ENCODE results near the gene VRK3.
A peak's percentile ranks its signal among the peaks of the same experiment; 100 is the strongest.

VRK3 gene

DNA sequence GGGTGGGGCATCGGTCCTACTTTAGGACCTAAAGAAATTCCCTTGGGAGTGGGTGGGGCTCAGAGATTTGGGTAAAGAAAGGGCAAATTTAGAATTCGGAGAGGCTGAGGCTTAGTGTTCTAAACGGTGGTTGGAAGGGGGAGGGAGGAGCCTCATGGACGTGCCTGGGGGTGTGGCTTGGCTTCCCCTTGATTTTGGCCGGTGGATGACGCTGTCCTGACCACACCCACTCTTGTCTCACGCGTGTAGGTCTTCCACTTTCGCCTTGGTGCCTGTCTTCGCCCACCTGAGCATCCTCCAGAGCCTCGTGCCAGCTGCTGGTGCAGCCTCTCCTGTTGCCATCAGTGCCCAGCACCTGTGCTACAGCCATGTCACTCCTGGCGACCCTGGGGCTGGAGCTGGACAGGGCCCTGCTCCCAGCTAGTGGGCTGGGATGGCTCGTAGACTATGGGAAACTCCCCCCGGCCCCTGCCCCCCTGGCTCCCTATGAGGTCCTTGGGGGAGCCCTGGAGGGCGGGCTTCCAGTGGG is 94.6 kb downstream of the VRK3 start:
- TF ChIP-seq ZNF274 (IDR thresholded peaks at IDR 0.05; ENCODE audit: low read depth, low read length) = no peak
- peak overlapping the region; percentile 16; the same call in 1 of the 2 replicates for H3K4me3 ChIP-seq (ENCODE audit: low read length)

DNA sequence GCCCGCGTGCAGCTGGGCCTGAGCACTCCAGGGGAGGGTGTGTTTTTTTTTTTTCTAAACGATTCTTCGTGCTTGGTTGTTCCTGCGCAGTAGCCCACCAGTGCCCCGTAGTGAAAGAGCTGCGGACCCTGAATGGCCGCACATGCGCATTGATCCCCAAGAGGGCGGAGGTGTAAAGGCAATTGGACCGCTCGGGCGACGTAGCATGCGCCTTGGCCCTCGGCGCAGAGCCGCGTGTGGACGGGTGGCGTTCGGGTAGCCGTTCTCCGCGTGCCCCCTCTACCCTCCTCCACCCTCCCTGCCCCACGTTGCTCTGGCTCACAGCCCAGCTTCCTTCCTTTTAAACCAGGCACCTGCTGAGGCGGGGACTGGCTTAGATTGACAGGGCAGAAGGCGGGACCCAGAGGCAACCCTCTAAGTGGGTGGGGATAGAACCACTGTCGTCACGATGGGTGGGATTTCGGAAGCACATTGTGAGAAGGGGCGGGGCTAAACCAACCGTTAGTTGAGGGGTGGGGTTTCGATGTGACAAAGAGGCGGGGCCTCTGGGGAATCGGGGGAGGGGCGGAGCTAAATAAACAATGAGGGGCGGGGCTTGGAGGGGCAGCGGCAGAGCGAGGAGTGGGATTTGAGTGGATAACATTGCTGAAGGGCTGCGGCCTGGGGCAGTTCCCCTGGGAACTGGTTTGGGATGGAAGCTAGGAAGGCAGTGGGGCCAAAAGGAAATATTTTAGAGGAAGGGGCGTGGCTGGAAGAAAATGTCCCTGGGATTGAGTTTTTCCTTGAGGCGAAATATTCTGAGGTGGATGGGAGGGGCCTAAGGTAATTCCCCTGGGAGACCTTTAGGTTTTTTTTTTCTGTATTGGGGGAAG is 95.3 kb downstream of the VRK3 start:
- no peak for TF ChIP-seq ZNF274 (IDR thresholded peaks at IDR 0.05; ENCODE audit: low read depth, low read length)
- H3K4me3 ChIP-seq (ENCODE audit: low read length) = peak overlapping the region; percentile 98

DNA sequence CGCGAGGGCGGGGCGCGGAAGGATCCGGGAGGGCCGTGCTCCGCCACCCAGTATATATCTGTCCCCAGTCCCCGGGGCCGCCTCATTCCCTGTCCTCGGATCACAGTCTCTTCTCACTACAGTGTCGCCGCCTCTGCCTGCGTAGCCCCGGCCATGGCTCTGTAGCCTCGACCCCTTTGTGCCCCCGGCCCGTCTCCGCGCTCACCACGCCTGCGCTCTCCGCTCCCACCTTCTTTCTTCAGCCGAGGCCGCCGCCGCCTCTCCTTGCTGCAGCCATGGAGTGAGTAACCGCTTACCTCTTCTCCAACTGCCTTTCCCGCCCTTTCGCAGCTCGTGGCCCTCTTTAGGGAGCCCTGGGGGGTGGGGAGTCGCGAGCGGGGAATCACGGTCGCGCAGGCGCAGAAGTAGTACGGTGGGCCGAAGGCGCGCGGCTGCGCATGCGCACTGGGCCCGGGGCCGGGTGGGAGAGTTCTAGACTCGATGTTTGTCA is 96.0 kb downstream of the VRK3 start, which contains the start of the genes ATF5 and NUP62:
Gene ATF5 (plus strand): TSS at position 85 of the 490 bp plus-strand sequence. CDS start 1,646 bp downstream, outside the sequence.
Gene NUP62 (minus strand): TSS at position 384 of the 490 bp plus-strand sequence. CDS start 19,697 bp downstream, outside the sequence.
- H3K4me3 ChIP-seq (ENCODE audit: low read length) = peak within 1 kb of the TSS; percentile 98
- no peak for TF ChIP-seq ZNF274 (IDR thresholded peaks at IDR 0.05; ENCODE audit: low read depth, low read length)

DNA sequence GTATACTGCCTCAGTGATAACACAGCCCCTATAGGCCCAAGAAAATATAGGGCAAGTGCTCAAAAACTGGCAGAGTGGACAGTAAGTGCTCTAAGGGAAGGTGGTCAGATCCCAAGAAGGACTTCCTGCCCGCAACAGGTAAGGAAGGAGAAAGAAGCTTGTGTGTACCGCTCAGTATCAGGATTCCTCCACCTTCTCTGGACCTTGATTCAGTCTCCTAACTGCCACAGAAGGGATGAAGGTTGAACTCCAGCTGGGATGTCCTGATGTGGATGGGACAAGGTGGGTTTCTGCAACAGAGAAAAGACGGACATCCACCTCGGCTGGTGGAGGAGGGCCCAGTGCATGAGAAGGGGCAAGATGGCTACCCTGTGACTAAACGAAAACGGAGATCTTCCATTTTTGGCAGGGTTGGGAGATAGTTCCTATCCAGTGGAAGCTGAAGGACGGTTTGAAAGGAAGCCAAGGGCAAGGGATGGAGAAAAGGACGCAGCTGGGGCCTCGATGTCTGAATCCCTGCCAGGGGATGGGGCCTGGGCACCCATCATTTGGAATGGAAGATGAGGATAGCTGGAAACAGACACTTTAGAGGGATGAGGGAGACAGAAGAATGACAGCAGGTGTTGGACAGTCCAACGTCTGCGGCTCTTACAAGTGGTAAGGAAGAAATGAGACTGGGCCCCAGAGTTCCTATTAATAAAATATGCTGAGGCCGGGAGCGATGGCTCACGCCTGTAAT is 97.5 kb downstream of the VRK3 start:
- TF ChIP-seq ZNF274 (IDR thresholded peaks at IDR 0.05; ENCODE audit: low read depth, low read length) = no peak
- peak overlapping the region; percentile 98; the same call in 1 of the 2 replicates for H3K4me3 ChIP-seq (ENCODE audit: low read length)

DNA sequence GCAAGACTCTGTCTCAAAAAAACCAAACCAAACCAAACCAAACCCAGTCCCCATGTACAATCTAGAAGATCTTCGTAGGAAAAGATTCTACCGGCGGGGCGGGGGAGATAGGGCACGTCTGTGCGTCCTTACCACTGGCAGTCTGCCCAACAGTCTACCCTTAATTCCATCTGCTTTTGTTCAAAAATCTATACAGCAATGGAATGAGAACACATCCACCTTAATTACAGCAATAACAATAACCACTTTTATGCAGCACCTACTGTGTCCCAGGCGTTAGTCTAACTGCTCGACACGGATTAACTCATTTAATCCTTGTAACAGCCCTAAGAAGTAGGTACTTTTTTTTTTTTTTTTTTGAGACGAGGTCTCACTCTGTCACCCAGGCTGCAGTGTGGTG is 98.7 kb downstream of the VRK3 start:
- no peak overlapping the region for H3K4me3 ChIP-seq (ENCODE audit: low read length)
- no peak for TF ChIP-seq ZNF274 (IDR thresholded peaks at IDR 0.05; ENCODE audit: low read depth, low read length)

All from GM08714 (cell line).